Keratinocyte (primary cell): ENCODE data around the gene GSTM1.
"Not testable (repeated sequence)": the region's sequence is repeated elsewhere in the genome, so short reads cannot be mapped to it uniquely, and the experiment has no call there.

Source experiments
- CTCF ChIP-seq, 3 experiments: IDR thresholded peaks in 1 of 3; conservative IDR thresholded peaks in 1 of 3; optimal IDR thresholded peaks in 1 of 3; 2 replicates in 2 of 3; 3 replicates in 1 of 3; pipeline versions ENCODE3 to v1.5.1; 2011; ENCODE audit warnings: low read length in 3 of 3, mild to moderate bottlenecking in 3 of 3, moderate library complexity in 2 of 3, control low read depth in 1 of 3, inconsistent platforms in 1 of 3; ENCODE audit not compliant: insufficient read depth in 2 of 3; ENCODE audit errors: extremely low read depth in 1 of 3
- EZH2 ChIP-seq: IDR thresholded peaks from one replicate; pipeline ENCODE4 v1.6.1; 2012; ENCODE audit warnings: inconsistent platforms, mild to moderate bottlenecking, low read length, moderate library complexity

GRCh38 chr1:109694400-109694799 is 6.8 kb downstream of the GSTM1 start:
- not testable (repeated sequence) for TF ChIP-seq CTCF (optimal IDR thresholded peaks at IDR 0.05 in 1 of 3, IDR thresholded peaks at IDR 0.05 in 1 of 3, conservative IDR thresholded peaks at IDR 0.05 in 1 of 3; ENCODE audit: extremely low read depth in 1 of 3, insufficient read depth in 2 of 3, low read length in 3 of 3); EZH2
